ENCODE measurements around the gene CACNA1C.

CACNA1C gene

GRCh38 chr12:2541631-2542204 lies 488.9 kb downstream of the CACNA1C start:
- no peak for DNase-seq

- DNase-seq: no peak
These were observed 491.0 kb downstream of the CACNA1C start for GRCh38 chr12:2543801-2544200.

- DNase-seq: no peak
These were observed 491.4 kb downstream of the CACNA1C start for GRCh38 chr12:2544230-2544629.

GRCh38 chr12:2547273-2548044 lies 494.7 kb downstream of the CACNA1C start:
- no peak for DNase-seq

GRCh38 chr12:2548081-2548480 lies 495.3 kb downstream of the CACNA1C start:
- no peak for DNase-seq

GRCh38 chr12:2550561-2551411 lies 498.0 kb downstream of the CACNA1C start:
- no peak for DNase-seq

GRCh38 chr12:2551412-2551900 lies 498.7 kb downstream of the CACNA1C start:
- DNase-seq: no peak

- no peak for DNase-seq
These were observed 499.4 kb downstream of the CACNA1C start for GRCh38 chr12:2552000-2552756.

GRCh38 chr12:2553388-2554126 lies 500.8 kb downstream of the CACNA1C start:
- DNase-seq: no peak

GRCh38 chr12:2555487-2556082 lies 502.8 kb downstream of the CACNA1C start:
- no peak for DNase-seq

- no peak for DNase-seq
These were observed 504.8 kb downstream of the CACNA1C start for GRCh38 chr12:2557597-2557996.

GRCh38 chr12:2559931-2560330 lies 507.1 kb downstream of the CACNA1C start:
- DNase-seq: no peak

- no peak for DNase-seq
These were observed 507.6 kb downstream of the CACNA1C start for GRCh38 chr12:2560356-2560755.

GRCh38 chr12:2561367-2561766 lies 508.6 kb downstream of the CACNA1C start:
- DNase-seq: no peak

- no peak for DNase-seq
These were observed 509.6 kb downstream of the CACNA1C start for GRCh38 chr12:2562400-2562799.

GRCh38 chr12:2563709-2564108 lies 510.9 kb downstream of the CACNA1C start:
- DNase-seq: no peak

GRCh38 chr12:2566161-2566560 lies 513.4 kb downstream of the CACNA1C start:
- DNase-seq: no peak

- no peak for DNase-seq
These were observed 514.9 kb downstream of the CACNA1C start for GRCh38 chr12:2567711-2568110.

- no peak for DNase-seq
These were observed 517.8 kb downstream of the CACNA1C start for GRCh38 chr12:2570562-2570961.

- DNase-seq: no peak
These were observed 521.7 kb downstream of the CACNA1C start for GRCh38 chr12:2574355-2574935.

GRCh38 chr12:2575245-2575644 lies 522.5 kb downstream of the CACNA1C start:
- no peak for DNase-seq
